SK-N-SH (cell line): ENCODE data around the gene POLR3E. TPM values are rescaled to one million over a fixed set of nuclear protein-coding genes. Genes with fewer than 3 reads are reported as not detected.

ENCODE experiments used
- CTCF ChIA-PET: fragments of 300-600, 350-600 bp; formaldehyde crosslinking; extraction: SDS; loops from one replicate; lab custom pipeline; 2021; lab: Yijun Ruan, JAX
- POLR2A ChIA-PET: fragments of 350-600 bp; sonication (Branson Sonifier 250); formaldehyde crosslinking; extraction: SDS; loops from one replicate; lab custom pipeline; 2020; ENCODE audit warnings: antibody characterized with exemption, inconsistent platforms; lab: Yijun Ruan, JAX
- DNase-seq: peaks from one replicate; pipeline ENCODE4 v3.0.0; 2012
- H2AFZ ChIP-seq: fragments of 200-600 bp; sonication (generic); 2 replicates; pipeline ENCODE4 v1.8.1; 2016; ENCODE audit warnings: antibody characterized with exemption, mild to moderate bottlenecking, low read depth
- H3F3A ChIP-seq: fragments of 200-600 bp; sonication (generic); replicated peaks from 2 replicates; pipeline ENCODE3; 2016; ENCODE audit warnings: antibody characterized with exemption, mild to moderate bottlenecking; ENCODE audit not compliant: insufficient read depth
- H3K27ac ChIP-seq, 2 experiments: fragments of 200-500 bp in 1 of 2; fragments of 200-600 bp in 1 of 2; sonication (Bioruptor generic) in 1 of 2; sonication (generic), shearing (Covaris generic) in 1 of 2; 2 replicates each; pipeline versions ENCODE4 v1.5.1 to v1.6.1; 2014 to 2016; ENCODE audit warnings: low read depth in 2 of 2, inconsistent platforms in 1 of 2, low read length in 1 of 2, mild to moderate bottlenecking in 1 of 2, mixed read lengths in 1 of 2
- H3K27me3 ChIP-seq: fragments of 200-600 bp; sonication (generic), shearing (Covaris generic); 2 replicates; pipeline ENCODE4 v1.6.1; 2016; ENCODE audit warnings: mixed run types; ENCODE audit not compliant: insufficient read depth
- H3K36me3 ChIP-seq, 2 experiments: fragments of 200-500 bp in 1 of 2; fragments of 200-600 bp in 1 of 2; sonication (Bioruptor generic) in 1 of 2; sonication (generic) in 1 of 2; replicated peaks in 1 of 2; 2 replicates each; pipeline versions ENCODE3 to v1.5.1; 2014 to 2016; ENCODE audit warnings: low read length in 1 of 2, mild to moderate bottlenecking in 1 of 2; ENCODE audit not compliant: insufficient read depth in 2 of 2, control insufficient read depth in 1 of 2
- H3K4me1 ChIP-seq, 2 experiments: fragments of 200-500 bp in 1 of 2; fragments of 200-600 bp in 1 of 2; sonication (Bioruptor generic) in 1 of 2; sonication (generic), shearing (Covaris generic) in 1 of 2; 2 replicates each; pipeline versions ENCODE4 v1.5.1 to v1.6.1; 2014 to 2016; ENCODE audit warnings: low read depth in 1 of 2, low read length in 1 of 2, mixed run types in 1 of 2; ENCODE audit not compliant: insufficient read depth in 2 of 2, control insufficient read depth in 1 of 2
- H3K4me2 ChIP-seq: fragments of 200-600 bp; sonication (generic), shearing (Covaris generic); 2 replicates; pipeline ENCODE4 v1.6.1; 2017; ENCODE audit warnings: mixed run types
- H3K4me3 ChIP-seq, 2 experiments: fragments of 200-500 bp in 1 of 2; fragments of 200-600 bp in 1 of 2; sonication (Bioruptor generic) in 1 of 2; sonication (generic), shearing (Covaris generic) in 1 of 2; 2 replicates each; pipeline versions ENCODE4 v1.5.1 to v1.8.1; 2014 to 2016; ENCODE audit warnings: low read depth in 2 of 2, inconsistent platforms in 1 of 2, low read length in 1 of 2, mild to moderate bottlenecking in 1 of 2, mixed read lengths in 1 of 2, moderate library complexity in 1 of 2
- H3K79me2 ChIP-seq: fragments of 200-600 bp; sonication (generic); 2 replicates; pipeline ENCODE4 v1.8.1; 2017; ENCODE audit warnings: mild to moderate bottlenecking; ENCODE audit not compliant: insufficient read depth
- H3K9ac ChIP-seq: fragments of 200-600 bp; sonication (generic); 2 replicates; pipeline ENCODE4 v1.6.1; 2017; ENCODE audit warnings: mixed run types
- H3K9me2 ChIP-seq: fragments of 200-600 bp; sonication (generic); 2 replicates; pipeline ENCODE4 v1.6.1; 2017; ENCODE audit warnings: mixed run types
- H3K9me3 ChIP-seq: fragments of 200-600 bp; sonication (generic); 2 replicates; pipeline ENCODE4 v1.6.1; 2017; ENCODE audit warnings: mixed run types, mild to moderate bottlenecking, moderate library complexity
- H4K20me1 ChIP-seq: fragments of 200-600 bp; sonication (generic); 2 replicates; pipeline ENCODE4 v1.6.1; 2017; ENCODE audit warnings: mild to moderate bottlenecking, mixed run types; ENCODE audit not compliant: insufficient read depth
- ELF1 ChIP-seq: IDR thresholded peaks from 2 replicates; pipeline ENCODE4 v1.4.0; 2012
- EP300 ChIP-seq, 2 experiments: IDR thresholded peaks; 2 replicates each; pipeline versions ENCODE4 v1.4.0 to v1.6.1; 2012; ENCODE audit warnings: borderline replicate concordance in 1 of 2, low read depth in 1 of 2, low read length in 1 of 2
- EZH2phosphoT487 ChIP-seq: fragments of 200-600 bp; sonication (generic); IDR thresholded peaks from 2 replicates; pipeline ENCODE4 v1.6.1; 2017; ENCODE audit warnings: low read depth, mixed run types, mild to moderate bottlenecking, antibody characterized with exemption, moderate library complexity, borderline replicate concordance
- FOXJ3 ChIP-seq: sonication (generic); formaldehyde crosslinking; IDR thresholded peaks from 2 replicates; pipeline ENCODE4 v1.5.1; 2020; ENCODE audit warnings: mild to moderate bottlenecking, missing genetic modification reagents
- FOXM1 ChIP-seq: IDR thresholded peaks from 2 replicates; pipeline ENCODE4 v1.4.0; 2012; ENCODE audit warnings: low read depth, mild to moderate bottlenecking
- GATA2 ChIP-seq: sonication (generic); formaldehyde crosslinking; IDR thresholded peaks from 2 replicates; pipeline ENCODE4 v1.5.0; 2020; ENCODE audit warnings: mild to moderate bottlenecking, missing genetic modification reagents
- JUND ChIP-seq: IDR thresholded peaks from 2 replicates; pipeline ENCODE4 v1.4.0; 2012
- MAX ChIP-seq: IDR thresholded peaks from 2 replicates; pipeline ENCODE4 v1.4.0; 2012; ENCODE audit warnings: low read depth
- MXI1 ChIP-seq: IDR thresholded peaks from 2 replicates; pipeline ENCODE4 v1.6.1; 2012; ENCODE audit warnings: mild to moderate bottlenecking, low read depth, low read length, improper control_type of control experiment
- PBX3 ChIP-seq: IDR thresholded peaks from 2 replicates; pipeline ENCODE4; 2012
- POLR2AphosphoS5 ChIP-seq: IDR thresholded peaks from 2 replicates; pipeline ENCODE4 v1.6.1; 2012; ENCODE audit warnings: low read depth, low read length
- RCOR1 ChIP-seq: fragments of 150-350 bp; IDR thresholded peaks from 2 replicates; pipeline ENCODE4 v1.6.1; 2017; ENCODE audit warnings: antibody characterized with exemption, low read length
- TCF12 ChIP-seq: IDR thresholded peaks from 2 replicates; pipeline ENCODE4 v1.4.0; 2012
- USF1 ChIP-seq: IDR thresholded peaks from 2 replicates; pipeline ENCODE4 v1.4.0; 2012; ENCODE audit warnings: low read depth, borderline replicate concordance
- YY1 ChIP-seq: IDR thresholded peaks from 2 replicates; pipeline ENCODE4 v1.4.0; 2012; ENCODE audit warnings: low read depth, mild to moderate bottlenecking
- WGBS: methylation state at CpG from one replicate; pipeline ENCODE4 v1.1.6; 2017; ENCODE audit warnings: low lambda C conversion rate; 5-methylcytosine and 5-hydroxymethylcytosine counted together
- polyA plus RNA-seq, 3 experiments: library from polyadenylated mRNA; depleted of rRNA; stranded (reverse); fragments of >200 nt; gene quantifications; 2 replicates each; pipeline ENCODE4 v1.2.3, GENCODE V29; 2012
- TF ChIP-seq, protein P1 (sequence below): IDR thresholded peaks from 2 replicates; pipeline ENCODE4 v1.6.1; 2012; ENCODE audit warnings: mild to moderate bottlenecking, low read depth, low read length, moderate library complexity
- TF ChIP-seq, protein P2 (sequence below): fragments of 200-600 bp; sonication (generic); IDR thresholded peaks from 2 replicates; pipeline ENCODE4 v1.6.1; 2017; ENCODE audit warnings: antibody characterized with exemption, mild to moderate bottlenecking, moderate library complexity
- TF ChIP-seq, protein P3 (sequence below): fragments of 150-350 bp; IDR thresholded peaks from 2 replicates; pipeline ENCODE4 v1.6.1; 2016; ENCODE audit warnings: mild to moderate bottlenecking, low read depth, low read length

Gene POLR3E
- polyA plus RNA-seq, 1 of the 3 experiments (the other 2 are of a cell fraction): 59.6 TPM

DNA sequence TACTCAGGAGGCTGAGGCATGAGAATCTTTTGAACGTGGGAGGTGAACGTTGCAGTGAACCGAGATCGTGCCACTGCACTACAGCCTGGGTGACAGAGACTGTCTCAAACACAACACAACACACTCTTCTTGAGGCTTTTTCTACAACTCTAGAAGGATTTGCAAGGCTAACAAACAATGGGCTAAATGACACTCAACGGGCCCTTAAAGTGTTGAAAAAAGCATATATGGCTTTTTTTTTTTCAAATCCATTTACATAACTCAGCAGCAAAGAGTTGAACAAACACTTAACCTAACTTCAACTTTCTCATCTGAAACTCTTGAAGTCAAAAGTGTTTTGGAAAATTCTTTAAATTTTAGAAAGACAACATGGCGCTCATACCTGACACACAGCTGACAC is 54.9 kb downstream of the POLR3E start:
- Histone ChIP-seq H3K9ac (no peak overlapping the region), H3K27ac (peak overlapping the region in 1 of 2 experiments; percentile 96; a peak in 2 of 4 replicates), H3K9me2 (no peaks in the 10 kb centered on the region), H2AFZ (no peak overlapping the region), H3K27me3 (no peaks in the 10 kb centered on the region), H3F3A (peaks cover 39% of the 10 kb centered on the region), H3K4me3 (no peak overlapping the region), H3K4me2 (no peak overlapping the region), H3K9me3 (no peaks in the 10 kb centered on the region), H3K79me2 (peaks cover 77% of the 10 kb centered on the region), H3K36me3 (peaks cover 22 to 62% of the 10 kb centered on the region in 2 experiments), H3K4me1 (peaks cover 3 to 20% of the 10 kb centered on the region in 2 experiments; a peak in 3 of 4 replicates), H4K20me1 (no peaks in the 10 kb centered on the region)
- CTCF ChIA-PET: interaction anchor here (2.5 kb wide), 1 partner anchor 31 kb away, joined by 8 read pairs; no protein-coding TSS in a partner anchor
- DNase-seq: no peak
- POLR2A ChIA-PET: no interaction called here
- TF ChIP-seq JUND: no peak
- no peak for TF ChIP-seq TCF12
- TF ChIP-seq PBX3: no peak
- no peak for TF ChIP-seq USF1
- no peak for TF ChIP-seq FOXM1
- TF ChIP-seq, protein P1, sequence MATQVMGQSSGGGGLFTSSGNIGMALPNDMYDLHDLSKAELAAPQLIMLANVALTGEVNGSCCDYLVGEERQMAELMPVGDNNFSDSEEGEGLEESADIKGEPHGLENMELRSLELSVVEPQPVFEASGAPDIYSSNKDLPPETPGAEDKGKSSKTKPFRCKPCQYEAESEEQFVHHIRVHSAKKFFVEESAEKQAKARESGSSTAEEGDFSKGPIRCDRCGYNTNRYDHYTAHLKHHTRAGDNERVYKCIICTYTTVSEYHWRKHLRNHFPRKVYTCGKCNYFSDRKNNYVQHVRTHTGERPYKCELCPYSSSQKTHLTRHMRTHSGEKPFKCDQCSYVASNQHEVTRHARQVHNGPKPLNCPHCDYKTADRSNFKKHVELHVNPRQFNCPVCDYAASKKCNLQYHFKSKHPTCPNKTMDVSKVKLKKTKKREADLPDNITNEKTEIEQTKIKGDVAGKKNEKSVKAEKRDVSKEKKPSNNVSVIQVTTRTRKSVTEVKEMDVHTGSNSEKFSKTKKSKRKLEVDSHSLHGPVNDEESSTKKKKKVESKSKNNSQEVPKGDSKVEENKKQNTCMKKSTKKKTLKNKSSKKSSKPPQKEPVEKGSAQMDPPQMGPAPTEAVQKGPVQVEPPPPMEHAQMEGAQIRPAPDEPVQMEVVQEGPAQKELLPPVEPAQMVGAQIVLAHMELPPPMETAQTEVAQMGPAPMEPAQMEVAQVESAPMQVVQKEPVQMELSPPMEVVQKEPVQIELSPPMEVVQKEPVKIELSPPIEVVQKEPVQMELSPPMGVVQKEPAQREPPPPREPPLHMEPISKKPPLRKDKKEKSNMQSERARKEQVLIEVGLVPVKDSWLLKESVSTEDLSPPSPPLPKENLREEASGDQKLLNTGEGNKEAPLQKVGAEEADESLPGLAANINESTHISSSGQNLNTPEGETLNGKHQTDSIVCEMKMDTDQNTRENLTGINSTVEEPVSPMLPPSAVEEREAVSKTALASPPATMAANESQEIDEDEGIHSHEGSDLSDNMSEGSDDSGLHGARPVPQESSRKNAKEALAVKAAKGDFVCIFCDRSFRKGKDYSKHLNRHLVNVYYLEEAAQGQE: no peak
- no peak for TF ChIP-seq EZH2phosphoT487
- TF ChIP-seq POLR2AphosphoS5: no peak
- no peak for TF ChIP-seq GATA2
- no peak for TF ChIP-seq FOXJ3
- no peak for TF ChIP-seq YY1
- no peak for TF ChIP-seq EP300 (IDR thresholded peaks at IDR 0.05; ENCODE audit: borderline replicate concordance in 1 of 2, low read depth in 1 of 2, low read length in 1 of 2)
- TF ChIP-seq MAX: no peak
- TF ChIP-seq RCOR1: no peak
- no peak for TF ChIP-seq ELF1
- TF ChIP-seq, protein P2, sequence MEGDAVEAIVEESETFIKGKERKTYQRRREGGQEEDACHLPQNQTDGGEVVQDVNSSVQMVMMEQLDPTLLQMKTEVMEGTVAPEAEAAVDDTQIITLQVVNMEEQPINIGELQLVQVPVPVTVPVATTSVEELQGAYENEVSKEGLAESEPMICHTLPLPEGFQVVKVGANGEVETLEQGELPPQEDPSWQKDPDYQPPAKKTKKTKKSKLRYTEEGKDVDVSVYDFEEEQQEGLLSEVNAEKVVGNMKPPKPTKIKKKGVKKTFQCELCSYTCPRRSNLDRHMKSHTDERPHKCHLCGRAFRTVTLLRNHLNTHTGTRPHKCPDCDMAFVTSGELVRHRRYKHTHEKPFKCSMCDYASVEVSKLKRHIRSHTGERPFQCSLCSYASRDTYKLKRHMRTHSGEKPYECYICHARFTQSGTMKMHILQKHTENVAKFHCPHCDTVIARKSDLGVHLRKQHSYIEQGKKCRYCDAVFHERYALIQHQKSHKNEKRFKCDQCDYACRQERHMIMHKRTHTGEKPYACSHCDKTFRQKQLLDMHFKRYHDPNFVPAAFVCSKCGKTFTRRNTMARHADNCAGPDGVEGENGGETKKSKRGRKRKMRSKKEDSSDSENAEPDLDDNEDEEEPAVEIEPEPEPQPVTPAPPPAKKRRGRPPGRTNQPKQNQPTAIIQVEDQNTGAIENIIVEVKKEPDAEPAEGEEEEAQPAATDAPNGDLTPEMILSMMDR: no peak
- no peak for TF ChIP-seq MXI1
- TF ChIP-seq, protein P3, sequence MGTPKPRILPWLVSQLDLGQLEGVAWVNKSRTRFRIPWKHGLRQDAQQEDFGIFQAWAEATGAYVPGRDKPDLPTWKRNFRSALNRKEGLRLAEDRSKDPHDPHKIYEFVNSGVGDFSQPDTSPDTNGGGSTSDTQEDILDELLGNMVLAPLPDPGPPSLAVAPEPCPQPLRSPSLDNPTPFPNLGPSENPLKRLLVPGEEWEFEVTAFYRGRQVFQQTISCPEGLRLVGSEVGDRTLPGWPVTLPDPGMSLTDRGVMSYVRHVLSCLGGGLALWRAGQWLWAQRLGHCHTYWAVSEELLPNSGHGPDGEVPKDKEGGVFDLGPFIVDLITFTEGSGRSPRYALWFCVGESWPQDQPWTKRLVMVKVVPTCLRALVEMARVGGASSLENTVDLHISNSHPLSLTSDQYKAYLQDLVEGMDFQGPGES: no peak
- WGBS: 96% methylated on average over 6 of the region's 6 CpGs
